ENCODE results near the gene NAV2.
"Not testable (repeated sequence)": the region's sequence is repeated elsewhere in the genome, so short reads cannot be mapped to it uniquely, and the experiment has no call there.

Gene NAV2

GRCh38 chr11:19918302-19919049, 205.8 kb downstream of the NAV2 start:
- Histone ChIP-seq H3K4me1 (ENCODE audit: insufficient read depth, low read length) (peaks cover 7% of the 10 kb centered on the region), H3K36me3 (ENCODE audit: insufficient read depth, low read length) (peaks cover 18% of the 10 kb centered on the region), H3K9ac (ENCODE audit: low read depth, low read length) (no peak overlapping the region), H3K27me3 (ENCODE audit: insufficient read depth, low read length) (no peaks in the 10 kb centered on the region), H3K4me3 (ENCODE audit: low read length) (no peak overlapping the region), H3K27ac (ENCODE audit: low read depth, low read length) (no peak overlapping the region), H3K9me3 (ENCODE audit: insufficient read depth, low read depth, low read length) (no peaks in the 10 kb centered on the region)
- 93% methylated on average over 5 of the region's 5 CpGs for WGBS

- no peak overlapping the region for H3K9ac ChIP-seq (ENCODE audit: low read depth, low read length)
- H3K4me3 ChIP-seq (ENCODE audit: low read length) = no peak overlapping the region
- WGBS = 92% methylated on average over 7 of the region's 7 CpGs
- no peak overlapping the region for H3K27ac ChIP-seq (ENCODE audit: low read depth, low read length)
- H3K9me3 ChIP-seq (ENCODE audit: insufficient read depth, low read depth, low read length) = no peaks in the 10 kb centered on the region
- no peaks in the 10 kb centered on the region for H3K27me3 ChIP-seq (ENCODE audit: insufficient read depth, low read length)
- peaks cover 18% of the 10 kb centered on the region for H3K36me3 ChIP-seq (ENCODE audit: insufficient read depth, low read length)
- H3K4me1 ChIP-seq (ENCODE audit: insufficient read depth, low read length) = peaks cover 1% of the 10 kb centered on the region; the same call in 1 of the 2 replicates
Measured at GRCh38 chr11:19919050-19919561, 206.5 kb downstream of the NAV2 start.

GRCh38 chr11:19920982-19921381, 208.3 kb downstream of the NAV2 start:
- Histone ChIP-seq H3K36me3 (ENCODE audit: insufficient read depth, low read length) (peaks cover 18% of the 10 kb centered on the region), H3K4me3 (ENCODE audit: low read length) (no peak overlapping the region), H3K9me3 (ENCODE audit: insufficient read depth, low read depth, low read length) (no peaks in the 10 kb centered on the region), H3K27ac (ENCODE audit: low read depth, low read length) (no peak overlapping the region), H3K9ac (ENCODE audit: low read depth, low read length) (no peak overlapping the region), H3K27me3 (ENCODE audit: insufficient read depth, low read length) (no peaks in the 10 kb centered on the region), H3K4me1 (ENCODE audit: insufficient read depth, low read length) (no peaks in the 10 kb centered on the region)
- WGBS = 86% methylated on average over 2 of the region's 2 CpGs

GRCh38 chr11:19921976-19922688, 209.5 kb downstream of the NAV2 start:
- H3K27ac ChIP-seq (ENCODE audit: low read depth, low read length) = no peak overlapping the region

GRCh38 chr11:19922689-19923035, 210.0 kb downstream of the NAV2 start:
- Histone ChIP-seq H3K9ac (ENCODE audit: low read depth, low read length) (no peak overlapping the region), H3K27me3 (ENCODE audit: insufficient read depth, low read length) (no peaks in the 10 kb centered on the region), H3K36me3 (ENCODE audit: insufficient read depth, low read length) (peaks cover 7% of the 10 kb centered on the region; the same call in 1 of the 2 replicates), H3K4me3 (ENCODE audit: low read length) (no peak overlapping the region), H3K27ac (ENCODE audit: low read depth, low read length) (no peak overlapping the region), H3K4me1 (ENCODE audit: insufficient read depth, low read length) (no peaks in the 10 kb centered on the region), H3K9me3 (ENCODE audit: insufficient read depth, low read depth, low read length) (no peaks in the 10 kb centered on the region)
- 91% methylated on average over 3 of the region's 3 CpGs for WGBS

More at GRCh38 chr11:19921976-19922688, 209.5 kb downstream of the NAV2 start:
- H3K27me3 ChIP-seq (ENCODE audit: insufficient read depth, low read length) = no peaks in the 10 kb centered on the region
- H3K9me3 ChIP-seq (ENCODE audit: insufficient read depth, low read depth, low read length) = no peaks in the 10 kb centered on the region
- peaks cover 9% of the 10 kb centered on the region for H3K36me3 ChIP-seq (ENCODE audit: insufficient read depth, low read length)
- no peak overlapping the region for H3K9ac ChIP-seq (ENCODE audit: low read depth, low read length)
- no peaks in the 10 kb centered on the region for H3K4me1 ChIP-seq (ENCODE audit: insufficient read depth, low read length)
- H3K4me3 ChIP-seq (ENCODE audit: low read length) = no peak overlapping the region
- 93% methylated on average over 3 of the region's 3 CpGs for WGBS

- Histone ChIP-seq H3K4me3 (ENCODE audit: low read length) (no peak overlapping the region), H3K27ac (ENCODE audit: low read depth, low read length) (no peak overlapping the region), H3K9me3 (ENCODE audit: insufficient read depth, low read depth, low read length) (no peaks in the 10 kb centered on the region), H3K4me1 (ENCODE audit: insufficient read depth, low read length) (no peaks in the 10 kb centered on the region), H3K9ac (ENCODE audit: low read depth, low read length) (no peak overlapping the region), H3K36me3 (ENCODE audit: insufficient read depth, low read length) (no peaks in the 10 kb centered on the region), H3K27me3 (ENCODE audit: insufficient read depth, low read length) (no peaks in the 10 kb centered on the region)
- WGBS = 88% methylated on average over 1 of the region's 1 CpG
Measured at GRCh38 chr11:19923626-19924025, 211.0 kb downstream of the NAV2 start.

- Histone ChIP-seq H3K27me3 (ENCODE audit: insufficient read depth, low read length) (no peaks in the 10 kb centered on the region), H3K36me3 (ENCODE audit: insufficient read depth, low read length) (no peaks in the 10 kb centered on the region), H3K9ac (ENCODE audit: low read depth, low read length) (no peak overlapping the region), H3K4me1 (ENCODE audit: insufficient read depth, low read length) (no peaks in the 10 kb centered on the region), H3K9me3 (ENCODE audit: insufficient read depth, low read depth, low read length) (no peaks in the 10 kb centered on the region), H3K27ac (ENCODE audit: low read depth, low read length) (no peak overlapping the region), H3K4me3 (ENCODE audit: low read length) (no peak overlapping the region)
- WGBS = 100% methylated on average over 1 of the region's 1 CpG
Measured at GRCh38 chr11:19924311-19924710, 211.7 kb downstream of the NAV2 start.

- H3K27ac ChIP-seq (ENCODE audit: low read depth, low read length) = no peak overlapping the region
- H3K27me3 ChIP-seq (ENCODE audit: insufficient read depth, low read length) = no peaks in the 10 kb centered on the region
- 90% methylated on average over 1 of the region's 1 CpG for WGBS
- H3K9ac ChIP-seq (ENCODE audit: low read depth, low read length) = no peak overlapping the region
- no peaks in the 10 kb centered on the region for H3K4me1 ChIP-seq (ENCODE audit: insufficient read depth, low read length)
- no peaks in the 10 kb centered on the region for H3K9me3 ChIP-seq (ENCODE audit: insufficient read depth, low read depth, low read length)
- H3K36me3 ChIP-seq (ENCODE audit: insufficient read depth, low read length) = no peaks in the 10 kb centered on the region
- no peak overlapping the region for H3K4me3 ChIP-seq (ENCODE audit: low read length)
Measured at GRCh38 chr11:19924716-19925115, 212.1 kb downstream of the NAV2 start.

DNA sequence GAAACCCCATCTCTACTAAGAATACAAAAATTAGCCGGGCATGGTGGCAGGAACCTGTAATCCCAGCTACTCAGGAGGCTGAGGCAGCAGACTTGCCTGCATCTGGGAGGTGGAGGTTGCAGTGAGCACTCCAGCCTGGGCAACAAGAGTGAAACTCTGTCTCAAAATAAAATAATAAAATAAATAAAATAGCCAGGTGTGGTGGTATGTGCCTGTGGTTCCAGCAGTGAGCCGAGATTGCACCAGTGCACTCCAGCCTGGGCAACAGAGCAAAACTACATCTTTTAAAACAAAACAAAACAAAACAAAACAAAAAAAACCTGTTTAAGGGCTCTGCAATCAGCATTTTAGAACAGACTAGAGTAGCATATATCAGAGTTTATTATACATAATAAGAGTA, 214.8 kb downstream of the NAV2 start:
- H3K36me3 ChIP-seq (ENCODE audit: insufficient read depth, low read length); H3K9me3 ChIP-seq (ENCODE audit: insufficient read depth, low read depth, low read length); H3K9ac ChIP-seq (ENCODE audit: low read depth, low read length); H3K27ac ChIP-seq (ENCODE audit: low read depth, low read length); H3K4me3 ChIP-seq (ENCODE audit: low read length); H3K4me1 ChIP-seq (ENCODE audit: insufficient read depth, low read length); H3K27me3 ChIP-seq (ENCODE audit: insufficient read depth, low read length): not testable (repeated sequence)
- WGBS = 100% methylated on average over 2 of the region's 2 CpGs

DNA sequence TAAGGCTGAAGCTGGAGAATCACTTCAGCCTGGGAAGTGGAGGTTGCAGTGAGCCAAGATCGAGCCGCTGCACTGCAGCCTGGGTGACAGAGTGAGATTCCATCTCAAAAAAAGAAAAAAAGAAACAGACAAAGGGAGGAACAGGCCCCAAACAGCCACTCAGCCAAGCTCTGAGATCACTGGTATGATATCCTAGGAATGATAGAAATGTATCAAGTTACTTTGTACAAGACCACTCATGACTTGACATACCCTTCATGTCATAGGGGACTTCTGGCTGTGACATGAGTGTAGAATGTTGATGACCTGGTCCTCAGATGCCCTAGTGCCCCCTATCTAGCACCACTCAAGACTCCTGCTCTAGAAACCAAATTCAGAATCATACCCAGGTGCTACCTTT, 216.5 kb downstream of the NAV2 start:
- no peak overlapping the region for H3K9ac ChIP-seq (ENCODE audit: low read depth, low read length)
- H3K27me3 ChIP-seq (ENCODE audit: insufficient read depth, low read length) = no peaks in the 10 kb centered on the region
- H3K9me3 ChIP-seq (ENCODE audit: insufficient read depth, low read depth, low read length) = no peaks in the 10 kb centered on the region
- H3K4me3 ChIP-seq (ENCODE audit: low read length) = no peak overlapping the region
- WGBS = 95% methylated on average over 2 of the region's 2 CpGs
- H3K4me1 ChIP-seq (ENCODE audit: insufficient read depth, low read length) = 0 out of 2 replicates have a peak, but pooled peaks cover 3% of the 10 kb centered on the region
- H3K27ac ChIP-seq (ENCODE audit: low read depth, low read length) = no peak overlapping the region
- peaks cover 13% of the 10 kb centered on the region for H3K36me3 ChIP-seq (ENCODE audit: insufficient read depth, low read length)

- Histone ChIP-seq H3K9me3 (ENCODE audit: insufficient read depth, low read depth, low read length) (no peaks in the 10 kb centered on the region), H3K4me1 (ENCODE audit: insufficient read depth, low read length) (peaks cover 4% of the 10 kb centered on the region; the same call in 1 of the 2 replicates), H3K4me3 (ENCODE audit: low read length) (no peak overlapping the region), H3K27ac (ENCODE audit: low read depth, low read length) (no peak overlapping the region), H3K36me3 (ENCODE audit: insufficient read depth, low read length) (peaks cover 15% of the 10 kb centered on the region), H3K27me3 (ENCODE audit: insufficient read depth, low read length) (no peaks in the 10 kb centered on the region), H3K9ac (ENCODE audit: low read depth, low read length) (no peak overlapping the region)
- WGBS = 98% methylated on average over 2 of the region's 2 CpGs
Measured at GRCh38 chr11:19929655-19930054, 217.0 kb downstream of the NAV2 start.
